ENCODE results near the gene CLIC4. TPM values are rescaled to one million over a fixed set of nuclear protein-coding genes. Genes with fewer than 3 reads are reported as not detected.

CLIC4 gene
- total RNA-seq, 1 experiment from 2014 or later: 230 TPM

DNA sequence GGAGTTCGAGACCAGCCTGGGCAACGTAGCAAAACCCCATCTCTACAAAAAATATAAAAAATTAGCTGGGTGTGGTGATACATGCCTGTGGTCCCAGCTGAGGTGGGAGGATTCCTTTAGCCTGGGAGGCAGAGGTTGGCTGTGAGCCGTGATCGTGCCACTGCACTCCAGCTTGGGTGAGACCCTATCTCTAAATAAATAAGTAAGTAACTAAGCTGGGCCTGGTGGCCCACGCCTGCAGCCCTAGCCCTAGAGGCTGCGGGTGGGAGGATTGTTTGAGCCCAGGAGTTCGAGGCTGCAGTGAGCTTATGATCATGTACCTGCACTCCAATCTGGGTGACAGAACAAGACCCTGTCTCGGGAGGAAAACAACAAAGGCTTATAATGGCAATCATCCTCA lies 4.6 kb downstream of the CLIC4 start:
- Histone ChIP-seq H3K9ac (ENCODE audit: extremely low read depth, insufficient read length, low read length) (no peak overlapping the region), H3K4me2 (ENCODE audit: insufficient read depth, insufficient read length, low read length) (no peak overlapping the region), H3K23me2 (ENCODE audit: insufficient read length, low read depth, low read length, poor library complexity, severe bottlenecking) (peaks cover 3% of the 10 kb centered on the region), H4K8ac (replicated peaks; ENCODE audit: insufficient read length, low read depth, low read length) (no peak overlapping the region), H3K9me3 (ENCODE audit: control insufficient read depth, low read depth, low read length) (no peaks in the 10 kb centered on the region), H3K4ac (ENCODE audit: low read depth, low read length) (no peak overlapping the region), H2AFZ (ENCODE audit: low read length) (no peak overlapping the region), H3K27ac (ENCODE audit: insufficient read length, low read depth, low read length) (no peak overlapping the region), H3K56ac (ENCODE audit: insufficient read length, low read depth, low read length) (no peak overlapping the region), H3T11ph (ENCODE audit: low read length) (no peak overlapping the region), H3K27me3 (ENCODE audit: insufficient read depth, low read length) (no peaks in the 10 kb centered on the region), H2BK15ac (ENCODE audit: low read depth, low read length) (no peak overlapping the region), H2BK5ac (ENCODE audit: insufficient read length, low read length) (no peak overlapping the region), H3K79me1 (ENCODE audit: insufficient read depth, low read depth, low read length, poor library complexity, severe bottlenecking) (peaks cover 2% of the 10 kb centered on the region), H3K79me2 (ENCODE audit: insufficient read depth, low read length) (peaks cover 72% of the 10 kb centered on the region; the same call in 1 of the 2 replicates), H3K18ac (ENCODE audit: insufficient read length, low read depth, low read length) (no peak overlapping the region), H2BK20ac (ENCODE audit: low read depth, low read length, poor library complexity, severe bottlenecking) (no peak overlapping the region), H3K4me1 (ENCODE audit: insufficient read depth, low read length) (peaks cover 5% of the 10 kb centered on the region), H2BK120ac (ENCODE audit: low read depth, low read length, poor library complexity, severe bottlenecking) (no peak overlapping the region), H2AK5ac (ENCODE audit: insufficient read length, low read length) (no peak overlapping the region), H4K20me1 (ENCODE audit: control insufficient read depth, insufficient read depth, insufficient read length) (no peaks in the 10 kb centered on the region), H2BK12ac (ENCODE audit: insufficient read length, low read depth, low read length) (no peak overlapping the region), H3K23ac (ENCODE audit: insufficient read length, low read depth, low read length) (no peak overlapping the region), H3K14ac (ENCODE audit: insufficient read depth, low read length) (no peak overlapping the region), H4K91ac (ENCODE audit: insufficient read length, low read depth, low read length) (no peak overlapping the region), H4K5ac (ENCODE audit: insufficient read length, low read depth, low read length) (no peak overlapping the region)
- H3K9me3 Mint-ChIP-seq: no peaks in the 10 kb centered on the region; a peak in 2 of 5 replicates
- H3K27me3 Mint-ChIP-seq (ENCODE audit: low read depth): no peaks in the 10 kb centered on the region
- H3K27ac Mint-ChIP-seq: no peak overlapping the region
- peaks cover 42 to 52% of the 10 kb centered on the region in 2 experiments for H3K4me1 Mint-ChIP-seq
- H3K4me3 Mint-ChIP-seq: no peak overlapping the region
- TF ChIP-seq, protein P1, sequence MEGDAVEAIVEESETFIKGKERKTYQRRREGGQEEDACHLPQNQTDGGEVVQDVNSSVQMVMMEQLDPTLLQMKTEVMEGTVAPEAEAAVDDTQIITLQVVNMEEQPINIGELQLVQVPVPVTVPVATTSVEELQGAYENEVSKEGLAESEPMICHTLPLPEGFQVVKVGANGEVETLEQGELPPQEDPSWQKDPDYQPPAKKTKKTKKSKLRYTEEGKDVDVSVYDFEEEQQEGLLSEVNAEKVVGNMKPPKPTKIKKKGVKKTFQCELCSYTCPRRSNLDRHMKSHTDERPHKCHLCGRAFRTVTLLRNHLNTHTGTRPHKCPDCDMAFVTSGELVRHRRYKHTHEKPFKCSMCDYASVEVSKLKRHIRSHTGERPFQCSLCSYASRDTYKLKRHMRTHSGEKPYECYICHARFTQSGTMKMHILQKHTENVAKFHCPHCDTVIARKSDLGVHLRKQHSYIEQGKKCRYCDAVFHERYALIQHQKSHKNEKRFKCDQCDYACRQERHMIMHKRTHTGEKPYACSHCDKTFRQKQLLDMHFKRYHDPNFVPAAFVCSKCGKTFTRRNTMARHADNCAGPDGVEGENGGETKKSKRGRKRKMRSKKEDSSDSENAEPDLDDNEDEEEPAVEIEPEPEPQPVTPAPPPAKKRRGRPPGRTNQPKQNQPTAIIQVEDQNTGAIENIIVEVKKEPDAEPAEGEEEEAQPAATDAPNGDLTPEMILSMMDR (conservative IDR thresholded peaks at IDR 0.05): no peak
- H3K36me3 Mint-ChIP-seq (ENCODE audit: insufficient read depth in 1 of 3, low read depth in 3 of 3): peaks cover 23 to 44% (median 30%) of the 10 kb centered on the region in 3 experiments
- no peak for DNase-seq
- no CpG with 5 or more reads among the region's 8 CpGs for WGBS (ENCODE audit: extremely low coverage, insufficient read length, low lambda C conversion rate)

All from H9 (cell line).